CD4-positive, alpha-beta T cell (primary cell): Measurements from ENCODE around the gene PPP1R3D. TPM values are rescaled to one million over a fixed set of nuclear protein-coding genes. Genes with fewer than 3 reads are reported as not detected.

ENCODE experiments used
- total RNA-seq, 174 experiments: library from RNA in 2 of 174; stranded (reverse) in 2 of 174; gene quantifications; one replicate each; pipeline ENCODE4 v1.2.3 and lab custom pipeline; 2021 to 2026

PPP1R3D gene
- total RNA-seq, 2 experiments from 2014 or later: 5.1 to 5.4 TPM

Other genes with a start within 250 kb of the PPP1R3D start
- 1 to 10 TPM; 4.4 to 4.6 TPM for gene SYCP2, start 6.7 kb downstream of the PPP1R3D start, total RNA-seq
- gene FAM217B, start 84 bp upstream of the PPP1R3D start, total RNA-seq: 10 to 100 TPM; 23.1 to 23.7 TPM
- 1 to 10 TPM in 1 of 2 experiments, under 1 TPM in 1; 0.75 to 1.1 TPM for gene CDH26, start 18.1 kb upstream of the PPP1R3D start, total RNA-seq